GM18502 (cell line): Measurements from ENCODE around the gene KANSL1L.
A peak's percentile ranks its signal among the peaks of the same experiment; 100 is the strongest.

Experiments
- ATAC-seq: cut with Tn5 transposase; IDR thresholded peaks from one replicate; pipeline ENCODE4 v1.9.1; 2021; ENCODE audit warnings: mild to moderate bottlenecking; ENCODE audit not compliant: unreplicated experiment, poor library complexity

KANSL1L gene

GRCh38 chr2:210002158-210003157, 168.8 kb downstream of the KANSL1L start, which contains the start of gene RPE:
Gene RPE, plus strand, starts transcription at chr2:210002638. Its CDS starts 24 bp downstream, at chr2:210002662.
- ATAC-seq, result peak; percentile 99

GRCh38 chr2:210000464-210001324, 170.5 kb downstream of the KANSL1L start:
- ATAC-seq, result no peak

- no peak for ATAC-seq
These were observed 172.6 kb downstream of the KANSL1L start for GRCh38 chr2:209998596-209998995.

GRCh38 chr2:209993968-209994367, 177.2 kb downstream of the KANSL1L start:
- ATAC-seq, result no peak

GRCh38 chr2:209990838-209991237, 180.4 kb downstream of the KANSL1L start:
- no peak for ATAC-seq

GRCh38 chr2:209988010-209988409, 183.2 kb downstream of the KANSL1L start:
- peak; percentile 51 for ATAC-seq

GRCh38 chr2:209986415-209986814, 184.8 kb downstream of the KANSL1L start:
- no peak for ATAC-seq

- ATAC-seq, result no peak
These were observed 185.3 kb downstream of the KANSL1L start for GRCh38 chr2:209985874-209986273.

GRCh38 chr2:209984291-209984690, 186.9 kb downstream of the KANSL1L start:
- ATAC-seq, result no peak

- ATAC-seq, result peak; percentile 57
These were observed 193.6 kb downstream of the KANSL1L start for GRCh38 chr2:209977386-209978239.

- ATAC-seq, result peak; percentile 56
These were observed 194.4 kb downstream of the KANSL1L start for GRCh38 chr2:209976698-209977385.

- no peak for ATAC-seq
These were observed 196.6 kb downstream of the KANSL1L start for GRCh38 chr2:209974576-209974975.

- no peak for ATAC-seq
These were observed 197.9 kb downstream of the KANSL1L start for GRCh38 chr2:209973328-209973727.
